HepG2 (cell line): ENCODE results near the gene TACC2. TPM values are rescaled to one million over a fixed set of nuclear protein-coding genes. Genes with fewer than 3 reads are reported as not detected.
A peak's percentile ranks its signal among the peaks of the same experiment; 100 is the strongest.

Experiments
- ATAC-seq: fragments of 200-7000 bp; cut with Tn5 transposase; 3 replicates; pipeline ENCODE4 v1.9.1; 2020; ENCODE audit warnings: mild to moderate bottlenecking, moderate library complexity
- BruUV-seq: library from RNA; stranded (reverse); fragments of 400-500 nt; replicated peaks from 2 replicates; lab custom pipeline; 2021; lab: Mats Ljungman, UMichigan
- CTCF ChIA-PET: fragments of 300-600 bp; formaldehyde crosslinking; extraction: SDS; loops from one replicate; lab custom pipeline; 2021; ENCODE audit warnings: low total read pairs, inconsistent platforms, low intra/inter-chr PET ratio; lab: Yijun Ruan, JAX
- POLR2A ChIA-PET: fragments of 350-600 bp; sonication (Branson Sonifier 250); formaldehyde crosslinking; loops from one replicate; lab custom pipeline; 2020; ENCODE audit warnings: antibody characterized with exemption, inconsistent platforms; lab: Yijun Ruan, JAX
- DNase-seq: peaks from one replicate; pipeline ENCODE4 v3.0.0-alpha.2; 2015; ENCODE audit warnings: low spot score
- FAIRE-seq: peaks from 3 replicates; lab custom pipeline; 2011; peaks lifted over from hg19 to GRCh38; lab: Jason Lieb, UNC
- H2AFZ ChIP-seq: one replicate; pipeline ENCODE4 v1.6.1; 2011; ENCODE audit warnings: low read length, inconsistent platforms
- H3K27ac ChIP-seq: fragments of 300-600 bp; 3 replicates; pipeline ENCODE4 v1.8.0; 2011; ENCODE audit warnings: mixed run types, mild to moderate bottlenecking, mixed read lengths, low read length, inconsistent platforms; ENCODE audit not compliant: insufficient read depth; ENCODE audit errors: extremely low read length
- H3K27me3 ChIP-seq, 2 experiments: fragments of 200-600 bp in 1 of 2; 2 replicates in 1 of 2; 3 replicates in 1 of 2; pipeline versions ENCODE4 v1.6.0 to v1.8.0; 2011; ENCODE audit warnings: low read length in 2 of 2, mild to moderate bottlenecking in 2 of 2, moderate library complexity in 2 of 2, inconsistent platforms in 1 of 2; ENCODE audit not compliant: insufficient read depth in 2 of 2, control insufficient read depth in 1 of 2
- H3K36me3 ChIP-seq, 2 experiments: fragments of 200-600 bp in 1 of 2; replicated peaks in 1 of 2; 2 replicates in 1 of 2; 3 replicates in 1 of 2; pipeline versions ENCODE4 v1.5.1 to v1.8.0; 2011; ENCODE audit warnings: low read length in 2 of 2, inconsistent platforms in 1 of 2; ENCODE audit not compliant: insufficient read depth in 2 of 2, control insufficient read depth in 1 of 2
- H3K4me1 ChIP-seq: 2 replicates; pipeline ENCODE4 v1.5.1; 2012; ENCODE audit warnings: low read length, inconsistent platforms; ENCODE audit not compliant: insufficient read depth
- H3K4me2 ChIP-seq: 2 replicates; pipeline ENCODE4 v1.6.0; 2011; ENCODE audit warnings: low read depth, low read length, inconsistent platforms
- H3K4me3 ChIP-seq, 3 experiments: fragments of 200-600 bp in 1 of 3; sonication (generic), shearing (Covaris generic) in 1 of 3; replicated peaks in 1 of 3; 2 replicates each; pipeline ENCODE4 v1.5.1; 2011 to 2016; ENCODE audit warnings: low read length in 3 of 3, inconsistent platforms in 2 of 3, low read depth in 2 of 3, mild to moderate bottlenecking in 2 of 3, control low read depth in 1 of 3, mixed read lengths in 1 of 3; ENCODE audit not compliant: insufficient read depth in 1 of 3
- H3K79me2 ChIP-seq: one replicate; pipeline ENCODE4 v1.6.1; 2011; ENCODE audit warnings: low read length, inconsistent platforms; ENCODE audit not compliant: insufficient read depth
- H3K9ac ChIP-seq: 2 replicates; pipeline ENCODE4 v1.6.0; 2011; ENCODE audit warnings: mild to moderate bottlenecking, low read depth, low read length, inconsistent platforms; ENCODE audit not compliant: insufficient read depth
- H3K9me3 ChIP-seq: 2 replicates; pipeline ENCODE4 v1.5.1; 2012; ENCODE audit warnings: mild to moderate bottlenecking, low read length
- H4K20me1 ChIP-seq: 2 replicates; pipeline ENCODE4 v1.6.0; 2011; ENCODE audit warnings: inconsistent platforms, mild to moderate bottlenecking, low read length, moderate library complexity; ENCODE audit not compliant: insufficient read depth
- ARNTL ChIP-seq: sonication (generic); formaldehyde crosslinking; IDR thresholded peaks from 2 replicates; pipeline ENCODE4 v1.4.0; 2020; ENCODE audit warnings: mild to moderate bottlenecking, missing genetic modification reagents
- CEBPB ChIP-seq: IDR thresholded peaks from 2 replicates; pipeline ENCODE4 v1.6.1; 2011; ENCODE audit warnings: low read depth, low read length, improper control_type of control experiment, borderline replicate concordance
- HMGA1 ChIP-seq: sonication (generic); formaldehyde crosslinking; conservative IDR thresholded peaks from 2 replicates; pipeline ENCODE4 v1.4.0; 2020; ENCODE audit warnings: missing genetic modification reagents
- KDM5A ChIP-seq: fragments of 200-600 bp; sonication (generic); IDR thresholded peaks from 2 replicates; pipeline ENCODE4 v1.7.0; 2018; ENCODE audit warnings: antibody characterized with exemption, mild to moderate bottlenecking, low read length, borderline replicate concordance
- MEF2D ChIP-seq: sonication (generic); formaldehyde crosslinking; IDR thresholded peaks from 2 replicates; pipeline ENCODE4 v1.5.1; 2020; ENCODE audit warnings: mild to moderate bottlenecking, missing genetic modification reagents
- ZMYM2 ChIP-seq: sonication (generic); formaldehyde crosslinking; IDR thresholded peaks from 2 replicates; pipeline ENCODE4 v1.8.0; 2022; ENCODE audit warnings: mild to moderate bottlenecking, missing genetic modification reagents
- ZNF263 ChIP-seq: sonication (generic); formaldehyde crosslinking; IDR thresholded peaks from 2 replicates; pipeline ENCODE4 v1.4.0; 2020; ENCODE audit warnings: missing genetic modification reagents
- ZNF460 ChIP-seq: sonication (generic); formaldehyde crosslinking; IDR thresholded peaks from 2 replicates; pipeline ENCODE4 v1.5.1; 2020; ENCODE audit warnings: missing genetic modification reagents, mild to moderate bottlenecking, borderline replicate concordance
- ZNF746 ChIP-seq: sonication (generic); formaldehyde crosslinking; IDR thresholded peaks from 2 replicates; pipeline ENCODE4 v1.8.0; 2022; ENCODE audit warnings: mild to moderate bottlenecking, missing genetic modification reagents
- WGBS: methylation state at CpG from one replicate; pipeline ENCODE4 v1.1.6; 2017; ENCODE audit warnings: low lambda C conversion rate; 5-methylcytosine and 5-hydroxymethylcytosine counted together
- in situ Hi-C: cut with HindIII; loops from 2 replicates; pipeline ENCODE4 v1.10.0; 2017; ENCODE audit warnings: low pct_unique_long_range_greater_than_20kb; ENCODE audit not compliant: extremely low pct_ligation_motif_present
- intact Hi-C: fragments of 100-400 bp; cut with micrococcal nuclease; formaldehyde crosslinking; loops from one replicate; pipeline ENCODE4 v1.10.0; 2022; ENCODE audit not compliant: unreplicated experiment
- polyA plus RNA-seq, 8 experiments: library from polyadenylated mRNA; depleted of rRNA in 3 of 8; stranded (reverse) in 7 of 8; unstranded in 1 of 8; fragments of >200 nt; fragmentation: Illumina TruSeq in 4 of 8; extraction: Trizol in 4 of 8; gene quantifications; 2 replicates each; pipeline versions ENCODE4 v1.2.1 to v1.2.3, GENCODE V29; 2011 to 2016; ENCODE audit warnings: low read depth in 4 of 8, missing spikeins in 1 of 8, mixed read lengths in 1 of 8; ENCODE audit not compliant: insufficient read depth in 1 of 8
- total RNA-seq, 5 experiments: library from RNA; depleted of rRNA; stranded (reverse); fragments of >200 nt; fragmentation: Illumina TruSeq; extraction: Trizol; gene quantifications; 2 replicates each; pipeline ENCODE4 v1.2.3, GENCODE V29; 2016; ENCODE audit warnings: low read depth in 1 of 5

Gene TACC2
- total and polyA plus RNA-seq, 2 of the 13 experiments (the other 11 are each of a cell fraction or from before 2014, with no cell fraction given) = 11.8 to 16.0 TPM

DNA sequence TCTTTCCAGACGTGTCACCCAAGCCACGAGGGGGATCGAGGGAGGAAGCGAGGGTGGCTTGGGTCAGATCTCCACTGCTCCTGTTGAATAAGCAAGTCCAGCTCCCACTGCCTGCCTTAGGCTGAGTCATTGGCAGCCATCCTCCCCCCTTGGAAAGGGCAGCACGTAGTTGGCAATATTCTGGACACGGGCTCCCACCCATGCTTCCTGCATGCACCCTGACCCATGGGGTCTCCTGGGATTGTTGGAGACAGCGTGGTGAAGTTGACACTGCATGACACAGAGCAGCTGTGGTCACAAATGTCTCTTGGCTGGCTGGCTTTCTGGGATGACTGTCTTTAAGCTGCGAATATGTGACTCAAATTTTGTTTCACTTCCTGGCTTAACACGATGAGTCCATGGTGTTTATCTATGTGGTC lies 293.3 kb downstream of the TACC2 start:
- no peaks in the 10 kb centered on the region for H4K20me1 ChIP-seq
- peaks cover 24% of the 10 kb centered on the region for H3K4me1 ChIP-seq
- no TSS peak for BruUV-seq
- DNase-seq (no peak), FAIRE-seq (no peak)
- ChIA-PET CTCF (interaction anchor here (1.1 kb wide), 1 partner anchor 284 kb away, joined by 3 read pairs; no protein-coding TSS in a partner anchor), POLR2A (no interaction called here)
- H3K4me2 ChIP-seq = peak overlapping the region; percentile 8; the same call in 1 of the 2 replicates
- no peak overlapping the region for H2AFZ ChIP-seq
- H3K36me3 ChIP-seq = no peaks in the 10 kb centered on the region
- no peak overlapping the region for H3K27ac ChIP-seq
- peaks cover 6 to 32% of the 10 kb centered on the region in 2 experiments; a peak in 4 of 5 replicates for H3K27me3 ChIP-seq
- TF ChIP-seq ZMYM2 (CRISPR knock-in tag) (no peak), ZNF460 (no peak), MEF2D (no peak), ZNF263 (CRISPR knock-in tag) (no peak), KDM5A (no peak), CEBPB (no peak), HMGA1 (CRISPR knock-in tag) (no peak)
- TF ChIP-seq, all 625 proteins: peak for 0
- no peak overlapping the region for H3K9ac ChIP-seq
- WGBS = 14% methylated on average over 9 of the region's 9 CpGs
- no peaks in the 10 kb centered on the region for H3K9me3 ChIP-seq
- no peaks in the 10 kb centered on the region for H3K79me2 ChIP-seq
- in situ Hi-C loops (loop anchor here (5.0 kb wide), 1 partner anchor 285 kb away; no protein-coding TSS in a partner anchor), intact Hi-C loops (no loop called here)
- H3K4me3 ChIP-seq = no peak overlapping the region
- no peak for ATAC-seq

DNA sequence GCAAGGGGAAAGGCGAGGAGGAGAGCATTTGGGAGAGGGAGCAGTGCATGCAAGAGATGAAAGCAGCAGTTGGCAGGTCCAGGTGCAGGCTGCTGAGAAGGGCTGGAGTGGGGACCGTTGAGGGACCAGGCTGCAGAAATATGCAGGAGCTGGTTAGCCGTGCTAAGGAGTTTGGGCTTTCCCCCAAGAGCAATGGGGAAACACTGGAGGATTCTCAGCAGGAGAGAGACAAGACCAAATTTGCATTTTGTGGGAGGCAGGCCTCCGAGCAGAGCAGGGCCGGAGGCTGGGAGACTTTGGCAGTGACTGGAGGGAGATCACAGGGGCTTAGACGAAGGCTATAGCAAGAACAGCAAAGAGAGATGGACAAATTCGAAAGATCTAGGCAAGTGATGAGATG lies 293.9 kb downstream of the TACC2 start:
- no peak overlapping the region for H3K27ac ChIP-seq
- CTCF ChIA-PET = interaction anchor here (1.1 kb wide), 1 partner anchor 283 kb away, joined by 3 read pairs; no protein-coding TSS in a partner anchor
- FAIRE-seq (no peak), ATAC-seq (no peak), DNase-seq (no peak)
- no peak overlapping the region for H3K4me2 ChIP-seq
- TF ChIP-seq ARNTL (CRISPR knock-in tag) (no peak), ZNF746 (no peak)
- no peaks in the 10 kb centered on the region for H4K20me1 ChIP-seq
- H2AFZ ChIP-seq = no peak overlapping the region
- in situ Hi-C loops = loop anchor here (5.0 kb wide), 1 partner anchor 284 kb away; no protein-coding TSS in a partner anchor
- H3K79me2 ChIP-seq = no peaks in the 10 kb centered on the region
- BruUV-seq = no TSS peak
- peaks cover 21% of the 10 kb centered on the region for H3K4me1 ChIP-seq
- WGBS = 26% methylated on average over 7 of the region's 7 CpGs
- peaks cover 6 to 34% of the 10 kb centered on the region in 2 experiments; a peak in 4 of 5 replicates for H3K27me3 ChIP-seq
- intact Hi-C loops = no loop called here
- POLR2A ChIA-PET = no interaction called here
- no peaks in the 10 kb centered on the region for H3K9me3 ChIP-seq
- H3K4me3 ChIP-seq = no peak overlapping the region
- H3K9ac ChIP-seq = no peak overlapping the region
- no peaks in the 10 kb centered on the region for H3K36me3 ChIP-seq
